Neural cell (in vitro differentiated cells): ENCODE data around the gene MS4A2. TPM values are rescaled to one million over a fixed set of nuclear protein-coding genes. Genes with fewer than 3 reads are reported as not detected.

ENCODE experiments used
- H2AFZ ChIP-seq: fragments of 200-600, 300-800 bp; sonication (generic), shearing (Covaris generic); 2 replicates; pipeline ENCODE4 v1.6.0; 2014; ENCODE audit warnings: low read depth, mild to moderate bottlenecking, antibody characterized with exemption, low read length, moderate library complexity
- H3F3A ChIP-seq: fragments of 200-600 bp; shearing (Covaris generic); 2 replicates; pipeline ENCODE4 v1.6.1; 2016; ENCODE audit warnings: mild to moderate bottlenecking, moderate library complexity, mixed read lengths, antibody characterized with exemption, low read length; ENCODE audit not compliant: insufficient read depth, poor library complexity, severe bottlenecking
- H3K27ac ChIP-seq: fragments of 200-600, 300-800 bp; sonication (generic), shearing (Covaris generic); 2 replicates; pipeline ENCODE4 v1.5.1; 2014; ENCODE audit warnings: mild to moderate bottlenecking, low read length, moderate library complexity
- H3K27me3 ChIP-seq: fragments of 300-800, 200-600 bp; sonication (generic), shearing (Covaris generic); 2 replicates; pipeline ENCODE4 v1.6.0; 2014; ENCODE audit warnings: mild to moderate bottlenecking, low read depth, low read length, moderate library complexity; ENCODE audit not compliant: insufficient read depth
- H3K36me3 ChIP-seq: fragments of 300-800, 200-600 bp; sonication (generic), shearing (Covaris generic); 2 replicates; pipeline ENCODE4 v1.5.1; 2014; ENCODE audit warnings: mild to moderate bottlenecking, antibody characterized with exemption, low read length, moderate library complexity; ENCODE audit not compliant: insufficient read depth
- H3K4me2 ChIP-seq: fragments of 300-800, 200-600 bp; sonication (generic), shearing (Covaris generic); 2 replicates; pipeline ENCODE4 v1.6.0; 2014; ENCODE audit warnings: mild to moderate bottlenecking, low read length
- H3K4me3 ChIP-seq: fragments of 300-800, 200-600 bp; sonication (generic), shearing (Covaris generic); 2 replicates; pipeline ENCODE4 v1.5.1; 2014; ENCODE audit warnings: mild to moderate bottlenecking, low read length, moderate library complexity
- H3K79me2 ChIP-seq: fragments of 200-600 bp; shearing (Covaris generic); replicated peaks from 2 replicates; pipeline ENCODE4 v1.6.0; 2014; ENCODE audit warnings: mild to moderate bottlenecking, low read length, moderate library complexity; ENCODE audit not compliant: insufficient read depth
- H3K9ac ChIP-seq: fragments of 300-800, 200-600 bp; sonication (generic), shearing (Covaris generic); 2 replicates; pipeline ENCODE4 v1.6.1; 2016; ENCODE audit warnings: mild to moderate bottlenecking, low read length, mixed read lengths
- H3K9me2 ChIP-seq: fragments of 200-600 bp; shearing (Covaris generic); 2 replicates; pipeline ENCODE4 v1.6.1; 2016; ENCODE audit warnings: mild to moderate bottlenecking, low read length, mixed read lengths; ENCODE audit not compliant: insufficient read depth
- H3K9me3 ChIP-seq: fragments of 200-600, 300-800 bp; sonication (generic), shearing (Covaris generic); 2 replicates; pipeline ENCODE4 v1.6.1; 2016; ENCODE audit warnings: mild to moderate bottlenecking, mixed run types, low read length, moderate library complexity, mixed read lengths
- H4K20me1 ChIP-seq: fragments of 200-600 bp; shearing (Covaris generic); 2 replicates; pipeline ENCODE4 v1.6.1; 2016; ENCODE audit warnings: mild to moderate bottlenecking, mixed run types; ENCODE audit not compliant: insufficient read depth
- CTCF ChIP-seq: fragments of 450-650 bp; IDR thresholded peaks from 2 replicates; pipeline ENCODE4 v1.5.1; 2014; ENCODE audit warnings: antibody characterized with exemption, mild to moderate bottlenecking, moderate library complexity; ENCODE audit not compliant: poor library complexity, severe bottlenecking
- EP300 ChIP-seq: fragments of 450-650 bp; conservative IDR thresholded peaks from 2 replicates; pipeline ENCODE4 v1.6.1; 2014; ENCODE audit warnings: antibody characterized with exemption, mild to moderate bottlenecking, moderate library complexity; ENCODE audit not compliant: poor library complexity, severe bottlenecking
- EZH2 ChIP-seq: fragments of 200-600, 300-800 bp; shearing (Covaris generic), sonication (generic); IDR thresholded peaks from 2 replicates; pipeline ENCODE4 v1.6.1; 2014; ENCODE audit warnings: antibody characterized with exemption, low read length, borderline replicate concordance, mild to moderate bottlenecking; ENCODE audit not compliant: insufficient read depth, poor library complexity, severe bottlenecking
- MXI1 ChIP-seq: fragments of 450-650 bp; conservative IDR thresholded peaks from 2 replicates; pipeline ENCODE4 v1.6.1; 2014; ENCODE audit warnings: antibody characterized with exemption, mild to moderate bottlenecking; ENCODE audit not compliant: poor library complexity, severe bottlenecking
- POLR2AphosphoS5 ChIP-seq: IDR thresholded peaks from 2 replicates; pipeline ENCODE4 v1.6.1; 2012
- RAD21 ChIP-seq: fragments of 450-650 bp; conservative IDR thresholded peaks from 2 replicates; pipeline ENCODE4 v1.6.1; 2014; ENCODE audit warnings: antibody characterized with exemption, mild to moderate bottlenecking, moderate library complexity
- REST ChIP-seq: IDR thresholded peaks from 2 replicates; pipeline ENCODE4 v1.6.1; 2012; ENCODE audit warnings: borderline replicate concordance
- SMC3 ChIP-seq: fragments of 450-650 bp; conservative IDR thresholded peaks from 2 replicates; pipeline ENCODE4 v1.6.1; 2014; ENCODE audit warnings: antibody characterized with exemption, mild to moderate bottlenecking, moderate library complexity; ENCODE audit not compliant: poor library complexity
- TAF1 ChIP-seq: IDR thresholded peaks from 2 replicates; pipeline ENCODE4 v1.6.1; 2012; ENCODE audit warnings: low read depth
- polyA plus RNA-seq: library from polyadenylated mRNA; depleted of rRNA; stranded (reverse); fragments of >200 nt; gene quantifications from 2 replicates; pipeline ENCODE4 v1.2.3, GENCODE V29; 2014

The MS4A2 gene
- polyA plus RNA-seq, 1 donor from 2014 or later, result not detected

- no peaks in the 10 kb centered on the region for H3K36me3 ChIP-seq
- no peaks in the 10 kb centered on the region for H3K9me3 ChIP-seq
- H3K27ac ChIP-seq, result no peak overlapping the region
- no peaks in the 10 kb centered on the region for H3F3A ChIP-seq
- H3K4me2 ChIP-seq, result no peak overlapping the region
- no peaks in the 10 kb centered on the region for H3K79me2 ChIP-seq
- H2AFZ ChIP-seq, result no peak overlapping the region
- H4K20me1 ChIP-seq, result no peaks in the 10 kb centered on the region
- no peak overlapping the region for H3K4me3 ChIP-seq
- H3K27me3 ChIP-seq, result no peaks in the 10 kb centered on the region
- H3K9ac ChIP-seq, result no peak overlapping the region
- TF ChIP-seq REST (no peak), RAD21 (no peak), EZH2 (no peak), SMC3 (no peak), CTCF (no peak), TAF1 (no peak), MXI1 (no peak), POLR2AphosphoS5 (no peak), EP300 (no peak)
- no peaks in the 10 kb centered on the region for H3K9me2 ChIP-seq
Measured at GRCh38 chr11:60087239-60087638, 1.2 kb upstream of the MS4A2 start.

- Histone ChIP-seq H4K20me1 (no peaks in the 10 kb centered on the region), H3K4me2 (no peak overlapping the region), H3K9ac (no peak overlapping the region), H2AFZ (no peak overlapping the region), H3K9me2 (no peaks in the 10 kb centered on the region), H3K9me3 (no peaks in the 10 kb centered on the region), H3K36me3 (no peaks in the 10 kb centered on the region), H3F3A (no peaks in the 10 kb centered on the region), H3K79me2 (no peaks in the 10 kb centered on the region), H3K27ac (no peak overlapping the region), H3K27me3 (no peaks in the 10 kb centered on the region), H3K4me3 (no peak overlapping the region)
- no peak for TF ChIP-seq POLR2AphosphoS5
- TF ChIP-seq MXI1, result no peak
- TF ChIP-seq CTCF, result no peak
- TF ChIP-seq RAD21, result no peak
- TF ChIP-seq SMC3, result no peak
- no peak for TF ChIP-seq EP300
- no peak for TF ChIP-seq TAF1
- no peak for TF ChIP-seq REST
- no peak for TF ChIP-seq EZH2
Measured at GRCh38 chr11:60095477-60096120, 7.1 kb downstream of the MS4A2 start.
